NCI-H1048 (cell line): ENCODE results near the gene FAM120B.

Source experiments
- DNase-seq: peaks from one replicate; lab custom pipeline; 2025; lab: John Stamatoyannopoulos, UW

FAM120B gene

GRCh38 chr6:170286246-170286933, 20.2 kb upstream of the FAM120B start:
- no peak for DNase-seq

- DNase-seq = no peak
These were observed 19.7 kb upstream of the FAM120B start for GRCh38 chr6:170286934-170287265.

- no peak for DNase-seq
These were observed 19.1 kb upstream of the FAM120B start for GRCh38 chr6:170287371-170287876.

- DNase-seq = no peak
These were observed 18.4 kb upstream of the FAM120B start for GRCh38 chr6:170288091-170288631.

- DNase-seq = no peak
These were observed 17.7 kb upstream of the FAM120B start for GRCh38 chr6:170288852-170289179.

- no peak for DNase-seq
These were observed 17.2 kb upstream of the FAM120B start for GRCh38 chr6:170289180-170289931.

GRCh38 chr6:170289951-170290295, 16.6 kb upstream of the FAM120B start:
- DNase-seq = no peak

- DNase-seq = peak; percentile 34
These were observed 16.0 kb upstream of the FAM120B start, which contains the start of gene DLL1 for GRCh38 chr6:170290296-170291128. Gene DLL1 (minus strand): TSS chr6:170291078. CDS start chr6:170290139, 939 bp downstream.

GRCh38 chr6:170291271-170292110, 15.1 kb upstream of the FAM120B start:
- DNase-seq = no peak

- no peak for DNase-seq
These were observed 14.5 kb upstream of the FAM120B start for GRCh38 chr6:170292111-170292406.

GRCh38 chr6:170292407-170293158, 14.0 kb upstream of the FAM120B start:
- DNase-seq = no peak

- no peak for DNase-seq
These were observed 13.0 kb upstream of the FAM120B start for GRCh38 chr6:170293341-170294231.

- DNase-seq = no peak
These were observed 12.2 kb upstream of the FAM120B start for GRCh38 chr6:170294298-170294730.

GRCh38 chr6:170294813-170295509, 11.6 kb upstream of the FAM120B start:
- DNase-seq = no peak

- peak; percentile 14 for DNase-seq
These were observed 10.8 kb upstream of the FAM120B start for GRCh38 chr6:170295510-170296422.

- no peak for DNase-seq
These were observed 10.2 kb upstream of the FAM120B start for GRCh38 chr6:170296423-170296745.

- DNase-seq = no peak
These were observed 9.6 kb upstream of the FAM120B start for GRCh38 chr6:170296746-170297575.
